BJ (cell line): ENCODE measurements around the gene ARHGEF4. TPM values are rescaled to one million over a fixed set of nuclear protein-coding genes. Genes with fewer than 3 reads are reported as not detected.

ENCODE experiments used
- CTCF ChIA-PET: fragments of 350-600 bp; formaldehyde crosslinking; extraction: SDS; loops from one replicate; lab custom pipeline; 2021; ENCODE audit warnings: antibody characterized with exemption, inconsistent platforms; lab: Yijun Ruan, JAX
- POLR2A ChIA-PET: fragments of 300-600 bp; sonication (Branson Sonifier 250); formaldehyde crosslinking; extraction: SDS; loops from one replicate; lab custom pipeline; 2021; ENCODE audit warnings: antibody characterized with exemption; lab: Charles Lee
- DNase-seq: peaks from one replicate; pipeline ENCODE4 v3.0.0-alpha.2; 2011; ENCODE audit warnings: low read depth
- H3K27me3 ChIP-seq: 2 replicates; pipeline ENCODE4 v1.6.0; 2011; ENCODE audit warnings: low read length; ENCODE audit not compliant: control insufficient read depth, insufficient read depth
- H3K36me3 ChIP-seq: 2 replicates; pipeline ENCODE4 v1.5.1; 2011; ENCODE audit warnings: low read length; ENCODE audit not compliant: control insufficient read depth, insufficient read depth
- H3K4me3 ChIP-seq: 2 replicates; pipeline ENCODE4 v1.5.1; 2011; ENCODE audit warnings: low read depth, mild to moderate bottlenecking, control low read depth, low read length
- CTCF ChIP-seq: IDR thresholded peaks from 2 replicates; pipeline ENCODE4 v1.5.1; 2011; ENCODE audit warnings: low read depth, mild to moderate bottlenecking, control low read depth, inconsistent platforms, low read length, moderate library complexity; ENCODE audit not compliant: insufficient read depth
- polyA plus RNA-seq: library from polyadenylated mRNA; depleted of rRNA; stranded (reverse); fragments of >200 nt; gene quantifications from 2 replicates; pipeline ENCODE4 v1.2.3, GENCODE V29; 2011

ARHGEF4 gene
- polyA plus RNA-seq, 1 experiment: 15.1 TPM

- TF ChIP-seq CTCF: no peak
- Histone ChIP-seq H3K36me3 (no peaks in the 10 kb centered on the region), H3K27me3 (peaks cover 2% of the 10 kb centered on the region; the same call in 1 of the 2 replicates), H3K4me3 (no peak overlapping the region)
- DNase-seq: no peak
- ChIA-PET POLR2A (no interaction called here), CTCF (no interaction called here)
These were observed 74.8 kb downstream of the ARHGEF4 start for GRCh38 chr2:130911482-130911881.

GRCh38 chr2:130911996-130912395, 75.3 kb downstream of the ARHGEF4 start:
- DNase-seq: no peak

GRCh38 chr2:130912471-130912870, 75.8 kb downstream of the ARHGEF4 start:
- H3K4me3 ChIP-seq: no peak overlapping the region
- peaks cover 2% of the 10 kb centered on the region; the same call in 1 of the 2 replicates for H3K27me3 ChIP-seq
- no peaks in the 10 kb centered on the region for H3K36me3 ChIP-seq
- ChIA-PET CTCF (no interaction called here), POLR2A (no interaction called here)
- no peak for DNase-seq
- no peak for TF ChIP-seq CTCF

More at GRCh38 chr2:130911996-130912395, 75.3 kb downstream of the ARHGEF4 start:
- ChIA-PET CTCF (no interaction called here), POLR2A (no interaction called here)
- no peaks in the 10 kb centered on the region for H3K36me3 ChIP-seq
- H3K27me3 ChIP-seq: peaks cover 2% of the 10 kb centered on the region; the same call in 1 of the 2 replicates
- TF ChIP-seq CTCF: no peak
- no peak overlapping the region for H3K4me3 ChIP-seq

GRCh38 chr2:130913891-130914290, 77.2 kb downstream of the ARHGEF4 start:
- H3K4me3 ChIP-seq: no peak overlapping the region
- no peak for DNase-seq
- TF ChIP-seq CTCF: no peak
- POLR2A ChIA-PET: no interaction called here
- H3K27me3 ChIP-seq: peaks cover 2% of the 10 kb centered on the region; the same call in 1 of the 2 replicates
- CTCF ChIA-PET: no interaction called here
- H3K36me3 ChIP-seq: no peaks in the 10 kb centered on the region

- H3K36me3 ChIP-seq: no peaks in the 10 kb centered on the region
- no peak overlapping the region for H3K4me3 ChIP-seq
- no peak for TF ChIP-seq CTCF
- no peak for DNase-seq
- ChIA-PET POLR2A (no interaction called here), CTCF (no interaction called here)
- peaks cover 2% of the 10 kb centered on the region; the same call in 1 of the 2 replicates for H3K27me3 ChIP-seq
These were observed 78.4 kb downstream of the ARHGEF4 start for GRCh38 chr2:130915149-130915548.
